Common myeloid progenitor, CD34-positive (primary cell): ENCODE results near the gene MAGI2.

Experiments
- CTCF ChIA-PET: fragments of 350-600 bp; sonication (Branson Sonifier 250); formaldehyde crosslinking; loops from one replicate; lab custom pipeline; 2021; ENCODE audit warnings: antibody characterized with exemption; lab: Charles Lee
- POLR2A ChIA-PET: fragments of 350-600 bp; sonication (Branson Sonifier 250); formaldehyde crosslinking; loops from one replicate; lab custom pipeline; 2021; ENCODE audit warnings: antibody characterized with exemption; lab: Charles Lee
- DNase-seq, 3 donors: peaks; one replicate each; pipeline versions ENCODE4 v3.0.0 to v3.0.0-alpha.2; 2013
- H3K27ac ChIP-seq, 2 experiments: 1 replicate in 1 of 2; 2 replicates in 1 of 2; pipeline ENCODE4 v1.7.0; 2013; ENCODE audit warnings: inconsistent platforms in 2 of 2, low read length in 2 of 2, mild to moderate bottlenecking in 2 of 2, low read depth in 1 of 2, moderate library complexity in 1 of 2; ENCODE audit not compliant: severe bottlenecking in 2 of 2, insufficient read depth in 1 of 2, poor library complexity in 1 of 2
- H3K27me3 ChIP-seq, 5 experiments: replicated peaks in 2 of 5; 1 replicate in 3 of 5; 2 replicates in 2 of 5; pipeline versions ENCODE4 v1.6.1 to v1.7.0; 2013; ENCODE audit warnings: low read length in 4 of 5, mild to moderate bottlenecking in 2 of 5, moderate library complexity in 2 of 5, inconsistent platforms in 1 of 5; ENCODE audit not compliant: insufficient read depth in 5 of 5, control insufficient read depth in 4 of 5
- H3K36me3 ChIP-seq, 4 experiments: 1 replicate in 2 of 4; 2 replicates in 2 of 4; pipeline versions ENCODE4 v1.6.1 to v1.7.0; 2013; ENCODE audit warnings: low read length in 3 of 4, control low read depth in 1 of 4, mild to moderate bottlenecking in 1 of 4; ENCODE audit not compliant: control insufficient read depth in 4 of 4, insufficient read depth in 4 of 4
- H3K4me1 ChIP-seq, 4 experiments: 1 replicate in 3 of 4; 2 replicates in 1 of 4; pipeline versions ENCODE4 v1.6.1 to v1.7.1; 2013; ENCODE audit warnings: low read length in 3 of 4, mild to moderate bottlenecking in 3 of 4, control low read depth in 1 of 4, inconsistent platforms in 1 of 4, moderate library complexity in 1 of 4; ENCODE audit not compliant: control insufficient read depth in 4 of 4, insufficient read depth in 4 of 4; ENCODE audit errors: control extremely low read depth in 1 of 4
- H3K4me3 ChIP-seq, 7 experiments: 1 replicate in 4 of 7; 2 replicates in 3 of 7; pipeline versions ENCODE4 v1.5.1 to v1.7.0; 2013; ENCODE audit warnings: mild to moderate bottlenecking in 7 of 7, low read length in 6 of 7, moderate library complexity in 6 of 7, inconsistent platforms in 2 of 7, low read depth in 2 of 7, control low read depth in 1 of 7; ENCODE audit not compliant: insufficient read depth in 4 of 7, control insufficient read depth in 1 of 7; ENCODE audit errors: extremely low read depth in 1 of 7
- H3K9me3 ChIP-seq, 5 experiments: 1 replicate in 4 of 5; 2 replicates in 1 of 5; pipeline versions ENCODE4 v1.6.1 to v1.7.1; 2013; ENCODE audit warnings: low read length in 4 of 5, mild to moderate bottlenecking in 2 of 5, inconsistent platforms in 1 of 5, low read depth in 1 of 5, moderate library complexity in 1 of 5; ENCODE audit not compliant: control insufficient read depth in 4 of 5, insufficient read depth in 2 of 5; ENCODE audit errors: control extremely low read depth in 1 of 5
- WGBS: methylation state at CpG from one replicate; pipeline ENCODE4 v1.1.5; 2013; ENCODE audit not compliant: insufficient coverage; 5-methylcytosine and 5-hydroxymethylcytosine counted together

The MAGI2 gene

DNA sequence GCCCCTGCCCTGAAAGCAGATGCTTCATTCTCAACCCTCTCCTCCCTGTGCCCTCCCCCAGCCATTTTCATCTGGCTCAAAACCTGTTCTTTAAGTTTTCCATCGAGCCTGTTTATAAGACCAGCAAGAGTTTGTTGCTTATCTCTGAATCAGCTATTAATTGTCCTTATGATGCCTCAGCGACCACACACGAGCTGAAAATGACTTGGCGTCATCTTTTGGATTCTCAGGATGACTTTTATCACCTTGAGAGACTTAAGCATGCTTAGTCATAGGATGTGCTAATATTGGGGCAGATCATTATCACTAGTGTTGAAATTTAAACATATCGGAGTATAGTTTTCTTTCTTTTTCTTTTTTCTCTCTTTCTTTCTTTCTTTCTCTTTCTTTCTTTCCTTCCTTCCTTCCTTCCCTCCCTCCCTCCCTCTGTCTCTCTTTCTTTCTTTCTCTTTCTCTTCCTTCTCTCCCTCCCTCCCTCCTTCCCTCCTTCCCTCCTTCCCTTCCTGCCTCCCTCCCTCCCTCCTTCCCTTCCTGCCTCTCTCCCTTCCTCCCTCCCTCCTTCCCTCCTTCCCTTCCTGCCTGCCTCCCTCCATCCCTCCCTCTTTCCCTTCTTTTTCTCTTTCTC is 1470.4 kb downstream of the MAGI2 start:
- no peaks in the 10 kb centered on the region for H3K36me3 ChIP-seq
- H3K4me3 ChIP-seq, result no peak overlapping the region
- ChIA-PET CTCF (no interaction called here), POLR2A (no interaction called here)
- no peak for DNase-seq
- H3K9me3 ChIP-seq, result no peaks in the 10 kb centered on the region
- WGBS, result 74% methylated on average over 4 of the region's 5 CpGs
- peaks cover 0 to 6% (median 0%) of the 10 kb centered on the region in 4 experiments for H3K4me1 ChIP-seq
- H3K27me3 ChIP-seq, result no peaks in the 10 kb centered on the region
- H3K27ac ChIP-seq, result no peak overlapping the region

DNA sequence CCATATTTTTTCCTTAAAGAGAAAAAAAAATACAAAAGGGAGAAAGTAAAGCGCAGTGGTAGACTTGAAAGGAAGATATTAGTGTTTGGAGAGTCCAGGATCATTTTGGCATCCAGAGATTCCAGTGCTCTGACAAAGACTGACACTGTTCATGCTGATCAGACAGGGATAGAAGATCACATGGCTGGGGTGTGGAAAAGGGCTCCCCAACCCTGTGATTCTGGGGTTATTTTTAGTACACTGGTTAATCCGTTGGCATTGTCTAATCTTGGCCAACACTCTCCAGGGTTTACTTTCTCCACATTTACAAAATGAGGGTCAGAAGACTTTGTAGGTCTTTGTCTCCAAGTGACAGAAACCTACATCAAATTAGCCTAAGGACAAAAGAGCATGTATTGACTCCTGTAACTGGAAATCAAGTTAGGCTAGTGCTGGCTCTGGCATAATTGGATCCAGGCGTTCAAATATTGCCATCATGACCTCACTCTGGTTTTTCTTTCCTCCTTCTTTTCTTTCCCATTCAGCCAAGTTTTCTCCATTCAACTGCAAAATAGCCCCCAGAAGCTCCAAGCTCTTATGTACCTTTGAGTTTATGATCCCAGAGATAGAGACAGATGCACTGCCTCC is 1473.3 kb downstream of the MAGI2 start:
- no peaks in the 10 kb centered on the region for H3K27me3 ChIP-seq
- CTCF ChIA-PET, result no interaction called here
- H3K9me3 ChIP-seq, result no peaks in the 10 kb centered on the region
- no peak overlapping the region for H3K27ac ChIP-seq
- WGBS, result 50% methylated on average over 2 of the region's 3 CpGs
- peaks cover 0 to 6% (median 2%) of the 10 kb centered on the region in 4 experiments for H3K4me1 ChIP-seq
- no peak overlapping the region for H3K4me3 ChIP-seq
- POLR2A ChIA-PET, result no interaction called here
- no peaks in the 10 kb centered on the region for H3K36me3 ChIP-seq
- no peak for DNase-seq

DNA sequence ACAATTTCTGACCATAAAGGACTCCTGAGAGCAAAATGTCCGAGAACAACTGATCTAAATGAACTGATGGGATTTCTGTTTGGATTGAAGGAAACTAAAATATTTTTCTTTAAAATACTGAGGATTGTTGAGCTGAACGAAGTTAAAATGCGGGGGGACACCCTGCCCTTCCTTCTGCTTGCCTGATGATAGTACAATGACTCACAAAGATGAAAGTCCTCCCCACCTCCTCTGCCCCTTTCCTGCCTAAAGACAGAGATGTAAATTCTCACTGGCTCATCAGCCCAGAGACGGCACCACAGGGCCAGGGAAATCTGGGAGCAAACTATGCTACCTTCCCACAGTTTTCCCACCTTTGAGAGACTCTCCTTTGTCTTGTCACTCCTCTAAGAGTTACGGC is 1474.2 kb downstream of the MAGI2 start:
- ChIA-PET CTCF (no interaction called here), POLR2A (no interaction called here)
- no peaks in the 10 kb centered on the region for H3K27me3 ChIP-seq
- H3K36me3 ChIP-seq, result no peaks in the 10 kb centered on the region
- no peak overlapping the region for H3K4me3 ChIP-seq
- H3K27ac ChIP-seq, result no peak overlapping the region
- H3K9me3 ChIP-seq, result no peaks in the 10 kb centered on the region
- H3K4me1 ChIP-seq, result peaks cover 0 to 6% (median 2%) of the 10 kb centered on the region in 4 experiments
- 78% methylated on average over 5 of the region's 5 CpGs for WGBS
- no peak for DNase-seq

DNA sequence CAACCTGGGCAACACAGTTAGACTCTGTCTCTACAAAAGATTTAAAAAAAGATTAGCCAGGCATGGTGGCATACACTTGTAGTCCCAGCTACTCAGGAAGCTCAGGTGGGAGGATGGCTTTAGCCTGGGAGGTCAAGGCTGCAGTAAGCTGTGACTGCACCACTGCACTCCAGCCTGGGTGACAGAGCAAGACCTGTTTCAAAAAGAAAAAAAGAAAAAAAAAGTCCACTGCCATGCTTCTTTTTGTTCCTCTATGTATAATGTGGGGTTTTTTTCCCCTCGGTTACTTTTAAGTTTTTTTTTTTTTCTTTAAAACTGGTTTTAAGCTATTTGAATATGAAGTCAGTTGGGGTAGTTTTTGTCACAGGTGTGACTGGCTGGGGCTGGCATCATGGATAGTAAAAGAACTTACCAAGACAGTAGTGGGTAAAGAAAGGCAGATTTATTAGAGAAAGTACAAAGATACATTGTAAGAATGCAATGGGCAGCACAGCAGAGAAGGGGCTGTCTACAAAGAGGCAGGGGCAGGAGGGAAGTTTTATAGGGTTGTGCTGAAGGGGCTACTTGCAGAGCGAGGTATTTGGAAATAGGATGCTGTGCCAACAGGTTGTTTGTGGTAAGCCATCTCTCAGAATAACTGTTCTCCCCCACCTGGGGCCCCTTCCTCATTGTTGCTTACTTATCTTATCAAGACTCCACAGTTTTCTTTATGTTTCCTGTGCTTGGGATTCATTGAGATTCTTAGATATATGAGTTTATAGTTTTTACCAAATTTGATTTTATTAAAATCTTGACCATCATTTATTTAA is 1477.6 kb downstream of the MAGI2 start:
- H3K4me1 ChIP-seq, result peaks cover 0 to 6% (median 2%) of the 10 kb centered on the region in 4 experiments
- H3K27ac ChIP-seq, result no peak overlapping the region
- H3K36me3 ChIP-seq, result no peaks in the 10 kb centered on the region
- H3K4me3 ChIP-seq, result no peak overlapping the region
- no peaks in the 10 kb centered on the region for H3K27me3 ChIP-seq
- no peaks in the 10 kb centered on the region for H3K9me3 ChIP-seq
- ChIA-PET POLR2A (no interaction called here), CTCF (no interaction called here)
- no CpG with 5 or more reads among the region's 2 CpGs for WGBS
- peak; percentile 30 to 65 (median 51) for DNase-seq

DNA sequence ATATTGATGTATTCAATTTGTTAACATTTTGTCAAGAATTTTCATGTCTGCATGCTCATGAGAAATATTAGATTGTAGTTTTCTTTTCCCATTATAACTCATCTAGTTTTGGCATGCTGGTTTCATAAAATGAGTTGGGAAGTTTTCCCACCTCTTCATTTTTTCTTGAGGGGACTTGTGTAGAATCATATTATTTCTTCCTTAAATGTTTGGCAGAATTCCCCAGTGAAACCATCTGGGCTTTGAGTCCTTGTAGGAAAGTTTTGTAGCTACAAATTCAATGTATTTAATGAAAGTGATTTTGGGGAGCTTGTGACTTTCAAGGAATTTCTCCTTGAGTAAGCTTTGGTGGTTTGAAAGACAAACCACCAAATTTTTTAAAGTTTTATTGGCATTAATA is 1481.7 kb downstream of the MAGI2 start:
- ChIA-PET POLR2A (no interaction called here), CTCF (interaction anchor here (1.3 kb wide), 1 partner anchor 15 kb away, joined by 3 read pairs; no protein-coding TSS in a partner anchor)
- H3K36me3 ChIP-seq, result no peaks in the 10 kb centered on the region
- no peaks in the 10 kb centered on the region for H3K27me3 ChIP-seq
- H3K4me3 ChIP-seq, result no peak overlapping the region
- no peak for DNase-seq
- H3K27ac ChIP-seq, result no peak overlapping the region
- H3K4me1 ChIP-seq, result peaks cover 0 to 6% (median 2%) of the 10 kb centered on the region in 4 experiments
- no peaks in the 10 kb centered on the region for H3K9me3 ChIP-seq

DNA sequence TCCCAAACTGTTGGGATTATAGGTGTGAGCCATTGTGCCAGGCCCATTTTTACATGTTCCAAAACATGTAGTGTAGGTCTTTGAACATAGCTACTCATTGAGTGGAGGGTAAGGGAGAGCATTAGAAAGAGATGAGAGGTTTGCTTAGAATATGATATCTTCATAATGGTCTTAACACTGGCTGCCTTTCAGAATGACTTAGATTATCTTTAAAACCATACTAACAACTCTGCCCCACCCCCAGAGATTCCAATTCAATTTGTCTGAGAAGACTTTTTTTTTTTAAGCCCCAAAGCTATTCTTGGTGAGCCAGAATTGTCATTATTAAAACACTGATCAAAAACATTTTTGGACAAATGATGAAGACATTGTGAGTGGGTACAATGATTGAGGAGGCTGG is 1486.0 kb downstream of the MAGI2 start:
- DNase-seq, result no peak
- no peak overlapping the region for H3K4me3 ChIP-seq
- no peaks in the 10 kb centered on the region for H3K27me3 ChIP-seq
- CTCF ChIA-PET, result no interaction called here
- no peaks in the 10 kb centered on the region for H3K9me3 ChIP-seq
- no peaks in the 10 kb centered on the region for H3K4me1 ChIP-seq
- H3K36me3 ChIP-seq, result no peaks in the 10 kb centered on the region
- POLR2A ChIA-PET, result no interaction called here
- no peak overlapping the region for H3K27ac ChIP-seq
